Right atrium auricular region (tissue), 2 donors: Measurements from ENCODE around the gene FAM117B. TPM values are rescaled to one million over a fixed set of nuclear protein-coding genes. Genes with fewer than 3 reads are reported as not detected.
"Not testable (repeated sequence)": the region's sequence is repeated elsewhere in the genome, so short reads cannot be mapped to it uniquely, and the experiment has no call there.

Experiments used
- DNase-seq: peaks from one replicate; pipeline ENCODE4 v3.0.0-alpha.2; 2019; ENCODE audit warnings: low spot score
- H3K27ac ChIP-seq, 2 donors: fragments of 200-600 bp; sonication (generic); 1 replicate in 1 of 2; 2 replicates in 1 of 2; pipeline ENCODE4 v1.5.1; 2016 to 2019
- H3K27me3 ChIP-seq, 2 donors: fragments of 200-600 bp; sonication (generic); one replicate each; pipeline versions ENCODE4 v1.5.1 to v1.6.0; 2017 to 2019
- H3K36me3 ChIP-seq: fragments of 200-600 bp; sonication (generic); one replicate; pipeline ENCODE4 v1.5.1; 2016
- H3K4me1 ChIP-seq, 2 donors: fragments of 200-600 bp; sonication (generic); one replicate each; pipeline versions ENCODE4 v1.5.1 to v1.6.0; 2017 to 2019
- H3K4me3 ChIP-seq, 2 donors: fragments of 200-600 bp; sonication (generic); 1 replicate in 1 of 2; 2 replicates in 1 of 2; pipeline ENCODE4 v1.5.1; 2017 to 2019; ENCODE audit warnings: mild to moderate bottlenecking in 1 of 2, moderate library complexity in 1 of 2
- H3K9me3 ChIP-seq, 2 donors: fragments of 200-600 bp; sonication (generic); one replicate each; pipeline ENCODE4 v1.5.1; 2019
- CTCF ChIP-seq, 2 donors: fragments of 200-600 bp; sonication (generic); IDR thresholded peaks; one replicate each; pipeline ENCODE4 v1.5.1; 2019; ENCODE audit warnings: antibody characterized with exemption in 2 of 2
- total RNA-seq, 2 donors: library from RNA; depleted of rRNA; stranded (reverse); fragments of >200 nt; gene quantifications; one replicate each; pipeline ENCODE4 v1.1.0, GENCODE V29; 2016

The FAM117B gene
- total RNA-seq, 2 donors from 2014 or later: 3.3 to 5.2 TPM

- Histone ChIP-seq H3K4me1 (no peaks in the 10 kb centered on the region), H3K9me3 (no peaks in the 10 kb centered on the region), H3K4me3 (no peak overlapping the region), H3K27ac (no peak overlapping the region), H3K36me3 (no peaks in the 10 kb centered on the region), H3K27me3 (no peaks in the 10 kb centered on the region)
- TF ChIP-seq CTCF (IDR thresholded peaks at IDR 0.05): no peak
- no peak for DNase-seq
Measured at GRCh38 chr2:202704248-202704647, 69.5 kb downstream of the FAM117B start.

- Histone ChIP-seq H3K4me1 (no peaks in the 10 kb centered on the region), H3K27me3 (no peaks in the 10 kb centered on the region), H3K4me3 (no peak overlapping the region), H3K9me3 (no peaks in the 10 kb centered on the region), H3K27ac (no peak overlapping the region), H3K36me3 (no peaks in the 10 kb centered on the region)
- no peak for TF ChIP-seq CTCF (IDR thresholded peaks at IDR 0.05)
- no peak for DNase-seq
Measured at GRCh38 chr2:202705446-202706020, 70.8 kb downstream of the FAM117B start.

- H3K9me3 ChIP-seq: peaks cover 4 to 17% of the 10 kb centered on the region in 2 donors
Measured at GRCh38 chr2:202714971-202715935, 80.5 kb downstream of the FAM117B start.

GRCh38 chr2:202716114-202716718 is 81.4 kb downstream of the FAM117B start:
- peaks cover 4 to 17% of the 10 kb centered on the region in 2 donors for H3K9me3 ChIP-seq

More at GRCh38 chr2:202714971-202715935, 80.5 kb downstream of the FAM117B start:
- H3K36me3 ChIP-seq, H3K27me3 ChIP-seq, H3K4me3 ChIP-seq, H3K4me1 ChIP-seq, DNase-seq, H3K27ac ChIP-seq: not testable (repeated sequence)

GRCh38 chr2:202716953-202717597 is 82.3 kb downstream of the FAM117B start:
- Histone ChIP-seq H3K36me3 (no peaks in the 10 kb centered on the region), H3K27me3 (no peaks in the 10 kb centered on the region), H3K4me3 (no peak overlapping the region), H3K9me3 (peaks cover 4 to 11% of the 10 kb centered on the region in 2 donors), H3K4me1 (no peaks in the 10 kb centered on the region), H3K27ac (no peak overlapping the region)
- no peak for TF ChIP-seq CTCF (IDR thresholded peaks at IDR 0.05)
- DNase-seq: no peak

More at GRCh38 chr2:202716114-202716718, 81.4 kb downstream of the FAM117B start:
- no peak overlapping the region for H3K27ac ChIP-seq
- H3K4me3 ChIP-seq: no peak overlapping the region
- TF ChIP-seq CTCF (IDR thresholded peaks at IDR 0.05): no peak
- DNase-seq: no peak
- H3K27me3 ChIP-seq: no peaks in the 10 kb centered on the region
- H3K36me3 ChIP-seq: no peaks in the 10 kb centered on the region
- H3K4me1 ChIP-seq: no peaks in the 10 kb centered on the region
